K562 (cell line): ENCODE data around the gene ZNF774. TPM values are rescaled to one million over a fixed set of nuclear protein-coding genes. Genes with fewer than 3 reads are reported as not detected.

Source experiments
- ATAC-seq: fragments of 200-7000 bp; cut with Tn5 transposase; 3 replicates; pipeline ENCODE4 v1.9.1; 2020; ENCODE audit warnings: moderate library complexity
- BruUV-seq: library from RNA; stranded (reverse); fragments of 400-500 nt; replicated peaks from 2 replicates; lab custom pipeline; 2021; lab: Mats Ljungman, UMichigan
- CTCF ChIA-PET: fragments of 300-600 bp; formaldehyde crosslinking; extraction: SDS; loops from one replicate; lab custom pipeline; 2021; ENCODE audit warnings: low intra/inter-chr PET ratio; lab: Yijun Ruan, JAX
- POLR2A ChIA-PET: fragments of 300-600, 350-650 bp; sonication (Branson Sonifier 250); formaldehyde crosslinking; extraction: SDS; loops from one replicate; lab custom pipeline; 2021; ENCODE audit warnings: antibody characterized with exemption, inconsistent platforms; lab: Yijun Ruan, JAX
- DNase-seq, 4 experiments: peaks; one replicate each; pipeline versions ENCODE4 v3.0.0 to v3.0.0-alpha.2; 2011 to 2018; ENCODE audit warnings: low spot score in 3 of 4, mixed read lengths in 3 of 4; ENCODE audit errors: extremely low read depth in 1 of 4
- FAIRE-seq: peaks from 2 replicates; lab custom pipeline; 2011; peaks lifted over from hg19 to GRCh38; lab: Jason Lieb, UNC
- H2AFZ ChIP-seq: 2 replicates; pipeline ENCODE4 v1.6.0; 2011; ENCODE audit warnings: low read depth, low read length, control low read depth, inconsistent platforms
- H3K27ac ChIP-seq: fragments of 200-600 bp; 3 replicates; pipeline ENCODE4 v1.8.0; 2011; ENCODE audit warnings: low read depth, mild to moderate bottlenecking, control low read depth, inconsistent platforms, low read length, moderate library complexity, mixed read lengths; ENCODE audit errors: extremely low read depth
- H3K27me3 ChIP-seq, 2 experiments: fragments of 300-600 bp in 1 of 2; 2 replicates in 1 of 2; 3 replicates in 1 of 2; pipeline versions ENCODE4 v1.6.0 to v1.8.0; 2011; ENCODE audit warnings: inconsistent platforms in 2 of 2, low read length in 2 of 2, mild to moderate bottlenecking in 1 of 2, mixed read lengths in 1 of 2, moderate library complexity in 1 of 2; ENCODE audit not compliant: control insufficient read depth in 2 of 2, insufficient read depth in 2 of 2
- H3K36me3 ChIP-seq: fragments of 300-600 bp; 3 replicates; pipeline ENCODE4 v1.8.0; 2011; ENCODE audit warnings: mild to moderate bottlenecking, low read length, inconsistent platforms; ENCODE audit not compliant: control insufficient read depth, insufficient read depth
- H3K4me1 ChIP-seq, 2 experiments: fragments of 200-600 bp in 1 of 2; replicated peaks in 1 of 2; 2 replicates in 1 of 2; 3 replicates in 1 of 2; pipeline versions ENCODE4 v1.5.1 to v1.8.0; 2011; ENCODE audit warnings: inconsistent platforms in 2 of 2, low read length in 2 of 2, mild to moderate bottlenecking in 1 of 2, mixed read lengths in 1 of 2, moderate library complexity in 1 of 2; ENCODE audit not compliant: control insufficient read depth in 2 of 2, insufficient read depth in 2 of 2
- H3K4me2 ChIP-seq: 2 replicates; pipeline ENCODE4 v1.6.1; 2011; ENCODE audit warnings: low read length, control low read depth, inconsistent platforms, mixed read lengths; ENCODE audit not compliant: insufficient read depth
- H3K4me3 ChIP-seq: fragments of 200-600 bp; sonication (generic), shearing (Covaris generic); 2 replicates; pipeline ENCODE4 v1.5.1; 2016; ENCODE audit warnings: control low read depth, inconsistent platforms
- H3K79me2 ChIP-seq: fragments of 200-600 bp; 3 replicates; pipeline ENCODE4 v1.8.0; 2011; ENCODE audit warnings: low read length, inconsistent platforms; ENCODE audit not compliant: control insufficient read depth, insufficient read depth
- H3K9ac ChIP-seq, 2 experiments: 2 replicates each; pipeline versions ENCODE4 v1.6.0 to v1.6.1; 2011; ENCODE audit warnings: low read depth in 2 of 2, low read length in 2 of 2, control low read depth in 1 of 2, inconsistent platforms in 1 of 2, mild to moderate bottlenecking in 1 of 2, mixed read lengths in 1 of 2; ENCODE audit not compliant: insufficient read depth in 1 of 2
- H3K9me1 ChIP-seq: one replicate; pipeline ENCODE4 v1.6.0; 2011; ENCODE audit warnings: inconsistent platforms, mild to moderate bottlenecking, low read length, moderate library complexity; ENCODE audit not compliant: control insufficient read depth, insufficient read depth
- H3K9me3 ChIP-seq: replicated peaks from 2 replicates; pipeline ENCODE4 v1.5.1; 2011; ENCODE audit warnings: low read depth, low read length, inconsistent platforms; ENCODE audit not compliant: control insufficient read depth, insufficient read depth
- H4K20me1 ChIP-seq: replicated peaks from 2 replicates; pipeline ENCODE4 v1.6.1; 2011; ENCODE audit warnings: low read length, inconsistent platforms, mixed read lengths; ENCODE audit not compliant: control insufficient read depth, insufficient read depth
- CGGBP1 ChIP-seq: fragments of 250-450 bp; sonication (Bioruptor Pico); IDR thresholded peaks from 2 replicates; pipeline ENCODE4 v1.9.0; 2021; ENCODE audit warnings: mild to moderate bottlenecking
- FOXK1 ChIP-seq: sonication (generic); formaldehyde crosslinking; IDR thresholded peaks from 2 replicates; pipeline ENCODE4 v1.8.0; 2022; ENCODE audit warnings: missing genetic modification reagents, mild to moderate bottlenecking, borderline replicate concordance
- FOXP4 ChIP-seq: sonication (generic); formaldehyde crosslinking; IDR thresholded peaks from 2 replicates; pipeline ENCODE4 v1.8.0; 2022; ENCODE audit warnings: mild to moderate bottlenecking, missing genetic modification reagents, borderline replicate concordance
- KDM2B ChIP-seq: fragments of 250-450 bp; sonication (Bioruptor Pico); IDR thresholded peaks from 2 replicates; pipeline ENCODE4 v1.8.0; 2021; ENCODE audit warnings: mild to moderate bottlenecking, moderate library complexity
- KLF1 ChIP-seq: fragments of 450-650 bp; IDR thresholded peaks from 2 replicates; pipeline ENCODE4 v1.6.1; 2016; ENCODE audit warnings: missing genetic modification characterization, missing compliant biosample characterization
- MCM2 ChIP-seq: fragments of 450-650 bp; IDR thresholded peaks from 2 replicates; pipeline ENCODE4 v1.6.1; 2017; ENCODE audit warnings: low read depth, mild to moderate bottlenecking
- NKRF ChIP-seq: fragments of 450-650 bp; IDR thresholded peaks from 2 replicates; pipeline ENCODE4 v1.6.1; 2016; ENCODE audit warnings: borderline replicate concordance
- RB1 ChIP-seq: fragments of 450-650 bp; IDR thresholded peaks from 2 replicates; pipeline ENCODE4 v1.6.1; 2017; ENCODE audit warnings: low read depth, mild to moderate bottlenecking
- XRCC5 ChIP-seq: fragments of 200-400 bp; formaldehyde crosslinking; IDR thresholded peaks from 2 replicates; pipeline ENCODE4 v1.6.1; 2017; ENCODE audit warnings: low read depth, mild to moderate bottlenecking, low read length
- ZNF398 ChIP-seq: fragments of 250-450 bp; sonication (Bioruptor Pico); IDR thresholded peaks from 2 replicates; pipeline ENCODE4 v1.8.0; 2021; ENCODE audit warnings: moderate library complexity, mild to moderate bottlenecking, inconsistent platforms
- ZNF780A ChIP-seq: fragments of 250-450 bp; sonication (Bioruptor Pico); IDR thresholded peaks from 2 replicates; pipeline ENCODE4 v1.5.0; 2021; ENCODE audit warnings: mild to moderate bottlenecking
- WGBS: fragments of 100-300 bp; shearing (Covaris generic); methylation state at CpG from one replicate; pipeline ENCODE4 v1.1.6; 2016; ENCODE audit warnings: low coverage, mixed read lengths; ENCODE audit not compliant: insufficient coverage; ENCODE audit errors: missing lambda C conversion rate; 5-methylcytosine and 5-hydroxymethylcytosine counted together
- in situ Hi-C: fragments of 300-500 bp; cut with MboI; formaldehyde crosslinking; loops from 4 replicates; pipeline ENCODE4 v1.15.0; 2018; ENCODE audit warnings: inconsistent platforms, mixed read lengths
- intact Hi-C: fragments of 100-400 bp; cut with micrococcal nuclease; formaldehyde crosslinking; loops from 2 replicates; pipeline ENCODE4 v1.14.2; 2022
- polyA plus RNA-seq, 8 experiments: library from polyadenylated mRNA; depleted of rRNA in 4 of 8; stranded (reverse) in 5 of 8; unstranded in 3 of 8; fragments of >200 nt; fragmentation: Nextera tagmentation in 2 of 8; fragmentation: Illumina TruSeq in 1 of 8; extraction: Ambion mirVana in 2 of 8; extraction: Trizol in 1 of 8; gene quantifications; 2 replicates each; pipeline versions ENCODE4 v1.2.1 to v1.2.3, GENCODE V29; 2011 to 2014; ENCODE audit warnings: inconsistent platforms in 1 of 8, missing spikeins in 1 of 8
- total RNA-seq, 7 experiments: library from RNA; depleted of rRNA in 6 of 7; stranded (reverse); fragments of >200 nt in 6 of 7; fragmentation: Illumina TruSeq in 2 of 7; extraction: Trizol in 2 of 7; gene quantifications; 2 replicates each; pipeline versions ENCODE4 v1.2.1 to v1.2.3, GENCODE V29; 2011 to 2021; ENCODE audit warnings: low replicate concordance in 1 of 7

ZNF774 gene
- total and polyA plus RNA-seq, 9 of the 15 experiments (the other 6 are each of a cell fraction or from before 2014, with no cell fraction given), result 0.32 to 2.0 (median 1.2) TPM

- TF ChIP-seq ZNF398 (CRISPR knock-in tag), result no peak
- no peak for TF ChIP-seq ZNF780A
- TF ChIP-seq RB1, result no peak
- TF ChIP-seq FOXK1, result no peak
- no peak for TF ChIP-seq KDM2B
These were observed 35.9 kb upstream of the ZNF774 start (continued) for GRCh38 chr15:90316139-90316538.

GRCh38 chr15:90318591-90318990, 33.5 kb upstream of the ZNF774 start:
- H3K4me2 ChIP-seq, result no peak overlapping the region
- H3K9ac ChIP-seq, result no peak overlapping the region
- H3K4me1 ChIP-seq, result peaks cover 3 to 4% of the 10 kb centered on the region in 2 experiments; a peak in 2 of 5 replicates
- no peaks in the 10 kb centered on the region for H3K27me3 ChIP-seq
- intact Hi-C loops (no loop called here), in situ Hi-C loops (loop anchor here (10.0 to 25.0 kb wide), 2 partner anchors 566 to 919 kb away; partner anchors contain the start of gene FES)
- POLR2A ChIA-PET, result no interaction called here
- H3K9me1 ChIP-seq, result no peaks in the 10 kb centered on the region
- CTCF ChIA-PET, result interaction anchor here (4.8 kb wide), 1 partner anchor 163 kb away, joined by 64 read pairs; no protein-coding TSS in a partner anchor
- BruUV-seq, result no TSS peak
- H3K36me3 ChIP-seq, result no peaks in the 10 kb centered on the region
- no peaks in the 10 kb centered on the region for H4K20me1 ChIP-seq
- H3K9me3 ChIP-seq, result no peaks in the 10 kb centered on the region
- no peak overlapping the region for H3K27ac ChIP-seq
- 58% methylated on average over 4 of the region's 4 CpGs for WGBS
- DNase-seq, result no peak
- FAIRE-seq, result no peak
- no peaks in the 10 kb centered on the region for H3K79me2 ChIP-seq
- no peak overlapping the region for H3K4me3 ChIP-seq
- ATAC-seq, result no peak
- H2AFZ ChIP-seq, result no peak overlapping the region
- no peak for TF ChIP-seq CGGBP1 (CRISPR knock-in tag)
- no peak for TF ChIP-seq MCM2
- no peak for TF ChIP-seq FOXP4
- TF ChIP-seq KLF1 (tag), result no peak
- no peak for TF ChIP-seq XRCC5
- TF ChIP-seq NKRF, result no peak
